ENCODE data around the gene ACTMAP.
"Not testable (repeated sequence)": the region's sequence is repeated elsewhere in the genome, so short reads cannot be mapped to it uniquely, and the experiment has no call there.

Gene ACTMAP

DNA sequence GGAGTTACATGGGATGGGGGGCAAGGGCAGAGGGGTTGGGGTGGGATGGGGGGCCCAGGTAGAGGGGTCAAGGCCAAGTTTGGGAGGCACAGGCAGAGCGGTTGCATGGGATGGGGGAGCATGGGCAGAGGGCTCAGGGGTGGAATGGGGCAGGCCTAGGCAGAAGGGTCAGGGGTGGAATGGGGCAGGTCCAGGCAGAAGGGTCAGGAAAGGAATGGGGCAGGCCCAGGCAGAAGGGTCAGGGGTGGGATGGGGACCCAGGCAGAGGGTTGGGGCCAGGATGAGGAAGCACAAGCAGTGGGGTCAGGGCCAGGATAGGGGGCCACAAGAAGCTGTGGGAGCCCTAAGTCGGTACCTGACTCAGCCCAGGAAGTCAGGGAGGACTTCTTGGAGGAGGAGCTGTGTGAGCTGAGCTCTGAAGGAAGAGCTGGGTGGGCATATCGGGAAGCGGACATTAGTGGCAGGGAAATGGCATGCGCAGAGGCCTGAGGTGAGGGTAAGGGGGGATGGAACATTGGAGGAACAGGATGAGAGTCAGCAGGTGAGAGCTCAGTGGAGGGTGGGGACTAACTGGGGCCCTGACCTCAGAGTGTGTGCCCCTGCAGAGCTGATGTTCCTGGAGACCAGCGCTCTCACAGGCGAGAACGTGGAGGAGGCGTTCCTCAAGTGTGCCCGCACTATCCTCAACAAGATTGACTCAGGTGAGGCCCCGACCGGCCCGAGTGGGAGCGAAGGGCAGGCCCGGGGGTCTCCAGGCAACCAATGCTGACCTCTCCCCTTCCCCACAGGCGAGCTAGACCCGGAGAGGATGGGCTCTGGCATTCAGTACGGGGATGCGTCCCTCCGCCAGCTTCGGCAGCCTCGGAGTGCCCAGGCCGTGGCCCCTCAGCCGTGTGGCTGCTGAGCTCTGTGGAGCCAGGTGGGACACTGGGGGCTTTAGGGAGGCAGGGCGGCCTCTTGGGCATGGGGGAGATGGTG, 36.1 kb upstream of the ACTMAP start:
- Histone ChIP-seq H3K27me3 (replicated peaks; ENCODE audit: control insufficient read depth, insufficient read depth, low read length, poor library complexity, severe bottlenecking) (no peaks in the 10 kb centered on the region), H3K4me3 (ENCODE audit: insufficient read depth, low read depth, low read length, poor library complexity, severe bottlenecking) (no peak overlapping the region), H3K4me1 (ENCODE audit: control insufficient read depth, insufficient read depth, low read length, poor library complexity, severe bottlenecking) (no peaks in the 10 kb centered on the region), H3K9me3 (ENCODE audit: control insufficient read depth, low read length) (no peaks in the 10 kb centered on the region), H3K36me3 (ENCODE audit: control insufficient read depth, insufficient read depth, low read length) (peaks cover 11% of the 10 kb centered on the region), H3K27ac (ENCODE audit: insufficient read depth, low read length, poor library complexity, severe bottlenecking) (no peak overlapping the region)
- no peak for DNase-seq

DNA sequence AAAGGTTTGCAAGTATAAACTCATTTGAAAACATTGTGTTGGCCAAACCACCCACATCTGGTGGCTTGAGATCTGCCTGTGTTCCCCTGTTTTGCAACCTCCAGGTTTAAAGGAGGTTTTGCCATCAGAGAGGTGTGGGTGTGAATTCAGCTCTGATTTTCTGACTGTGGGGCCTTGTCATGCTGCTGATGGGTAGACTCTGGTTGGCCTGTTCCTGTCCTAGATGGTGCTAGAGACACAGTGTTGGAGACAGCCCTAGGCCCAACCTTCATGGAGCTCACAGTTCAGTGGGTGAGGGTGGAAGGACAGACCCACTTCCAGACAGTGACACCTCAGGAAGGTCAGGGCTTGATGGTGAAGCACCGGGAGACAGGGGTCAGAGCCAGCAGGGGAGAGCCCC, 35.2 kb upstream of the ACTMAP start:
- H3K27ac ChIP-seq (ENCODE audit: insufficient read depth, low read length, poor library complexity, severe bottlenecking), result no peak overlapping the region
- H3K4me1 ChIP-seq (ENCODE audit: control insufficient read depth, insufficient read depth, low read length, poor library complexity, severe bottlenecking), result no peaks in the 10 kb centered on the region
- no peaks in the 10 kb centered on the region for H3K9me3 ChIP-seq (ENCODE audit: control insufficient read depth, low read length)
- H3K27me3 ChIP-seq (replicated peaks; ENCODE audit: control insufficient read depth, insufficient read depth, low read length, poor library complexity, severe bottlenecking), result no peaks in the 10 kb centered on the region
- H3K36me3 ChIP-seq (ENCODE audit: control insufficient read depth, insufficient read depth, low read length), result peaks cover 11% of the 10 kb centered on the region
- H3K4me3 ChIP-seq (ENCODE audit: insufficient read depth, low read depth, low read length, poor library complexity, severe bottlenecking), result no peak overlapping the region
- DNase-seq, result no peak

GRCh38 chr19:40784146-40784545, 33.9 kb upstream of the ACTMAP start:
- not testable (repeated sequence) for H3K36me3 ChIP-seq (ENCODE audit: control insufficient read depth, insufficient read depth, low read length); H3K4me3 ChIP-seq (ENCODE audit: insufficient read depth, low read depth, low read length, poor library complexity, severe bottlenecking); DNase-seq; H3K9me3 ChIP-seq (ENCODE audit: control insufficient read depth, low read length); H3K27ac ChIP-seq (ENCODE audit: insufficient read depth, low read length, poor library complexity, severe bottlenecking); H3K4me1 ChIP-seq (ENCODE audit: control insufficient read depth, insufficient read depth, low read length, poor library complexity, severe bottlenecking); H3K27me3 ChIP-seq (replicated peaks; ENCODE audit: control insufficient read depth, insufficient read depth, low read length, poor library complexity, severe bottlenecking)

- no peak overlapping the region for H3K4me3 ChIP-seq (ENCODE audit: insufficient read depth, low read depth, low read length, poor library complexity, severe bottlenecking)
- no peaks in the 10 kb centered on the region for H3K27me3 ChIP-seq (replicated peaks; ENCODE audit: control insufficient read depth, insufficient read depth, low read length, poor library complexity, severe bottlenecking)
- DNase-seq, result no peak
- H3K36me3 ChIP-seq (ENCODE audit: control insufficient read depth, insufficient read depth, low read length), result peaks cover 5% of the 10 kb centered on the region
- no peak overlapping the region for H3K27ac ChIP-seq (ENCODE audit: insufficient read depth, low read length, poor library complexity, severe bottlenecking)
- H3K4me1 ChIP-seq (ENCODE audit: control insufficient read depth, insufficient read depth, low read length, poor library complexity, severe bottlenecking), result peaks cover 5% of the 10 kb centered on the region
- H3K9me3 ChIP-seq (ENCODE audit: control insufficient read depth, low read length), result no peaks in the 10 kb centered on the region
These were observed 33.4 kb upstream of the ACTMAP start for GRCh38 chr19:40783711-40784110.

GRCh38 chr19:40781140-40781539, 30.9 kb upstream of the ACTMAP start:
- peaks cover 12% of the 10 kb centered on the region for H3K4me1 ChIP-seq (ENCODE audit: control insufficient read depth, insufficient read depth, low read length, poor library complexity, severe bottlenecking)
- H3K4me3 ChIP-seq (ENCODE audit: insufficient read depth, low read depth, low read length, poor library complexity, severe bottlenecking), result no peak overlapping the region
- no peaks in the 10 kb centered on the region for H3K27me3 ChIP-seq (replicated peaks; ENCODE audit: control insufficient read depth, insufficient read depth, low read length, poor library complexity, severe bottlenecking)
- no peaks in the 10 kb centered on the region for H3K9me3 ChIP-seq (ENCODE audit: control insufficient read depth, low read length)
- DNase-seq, result no peak
- no peak overlapping the region for H3K27ac ChIP-seq (ENCODE audit: insufficient read depth, low read length, poor library complexity, severe bottlenecking)
- H3K36me3 ChIP-seq (ENCODE audit: control insufficient read depth, insufficient read depth, low read length), result no peaks in the 10 kb centered on the region

DNA sequence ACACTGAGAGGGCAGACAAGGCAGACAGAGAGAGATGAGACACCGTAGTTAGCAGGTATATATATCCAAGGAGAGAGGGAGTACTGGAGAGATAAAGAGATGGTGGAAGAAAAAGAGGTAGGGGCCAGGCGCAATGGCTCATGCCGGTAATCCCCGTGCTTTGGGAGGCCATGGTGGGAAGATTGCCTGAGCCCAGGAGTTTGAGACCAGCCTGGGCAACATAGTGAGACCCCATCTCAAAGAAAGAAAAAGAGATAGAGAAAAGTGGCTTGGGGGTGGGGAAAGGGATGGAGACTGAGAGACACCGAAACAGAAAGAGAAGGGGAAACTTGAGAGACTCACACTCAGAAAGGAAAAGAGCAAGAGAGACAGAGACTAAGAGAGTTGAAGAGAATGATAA, 30.3 kb upstream of the ACTMAP start:
- no peak for DNase-seq
- no peaks in the 10 kb centered on the region for H3K36me3 ChIP-seq (ENCODE audit: control insufficient read depth, insufficient read depth, low read length)
- no peak overlapping the region for H3K4me3 ChIP-seq (ENCODE audit: insufficient read depth, low read depth, low read length, poor library complexity, severe bottlenecking)
- no peak overlapping the region for H3K27ac ChIP-seq (ENCODE audit: insufficient read depth, low read length, poor library complexity, severe bottlenecking)
- no peaks in the 10 kb centered on the region for H3K27me3 ChIP-seq (replicated peaks; ENCODE audit: control insufficient read depth, insufficient read depth, low read length, poor library complexity, severe bottlenecking)
- H3K9me3 ChIP-seq (ENCODE audit: control insufficient read depth, low read length), result no peaks in the 10 kb centered on the region
- H3K4me1 ChIP-seq (ENCODE audit: control insufficient read depth, insufficient read depth, low read length, poor library complexity, severe bottlenecking), result peaks cover 12% of the 10 kb centered on the region

GRCh38 chr19:40778706-40779284, 28.5 kb upstream of the ACTMAP start:
- Histone ChIP-seq H3K36me3 (ENCODE audit: control insufficient read depth, insufficient read depth, low read length) (no peaks in the 10 kb centered on the region), H3K4me3 (ENCODE audit: insufficient read depth, low read depth, low read length, poor library complexity, severe bottlenecking) (peak overlapping the region; percentile 62), H3K27me3 (replicated peaks; ENCODE audit: control insufficient read depth, insufficient read depth, low read length, poor library complexity, severe bottlenecking) (no peaks in the 10 kb centered on the region), H3K27ac (ENCODE audit: insufficient read depth, low read length, poor library complexity, severe bottlenecking) (peak overlapping the region; percentile 88), H3K9me3 (ENCODE audit: control insufficient read depth, low read length) (no peaks in the 10 kb centered on the region), H3K4me1 (ENCODE audit: control insufficient read depth, insufficient read depth, low read length, poor library complexity, severe bottlenecking) (peaks cover 12% of the 10 kb centered on the region)
- DNase-seq, result no peak

DNA sequence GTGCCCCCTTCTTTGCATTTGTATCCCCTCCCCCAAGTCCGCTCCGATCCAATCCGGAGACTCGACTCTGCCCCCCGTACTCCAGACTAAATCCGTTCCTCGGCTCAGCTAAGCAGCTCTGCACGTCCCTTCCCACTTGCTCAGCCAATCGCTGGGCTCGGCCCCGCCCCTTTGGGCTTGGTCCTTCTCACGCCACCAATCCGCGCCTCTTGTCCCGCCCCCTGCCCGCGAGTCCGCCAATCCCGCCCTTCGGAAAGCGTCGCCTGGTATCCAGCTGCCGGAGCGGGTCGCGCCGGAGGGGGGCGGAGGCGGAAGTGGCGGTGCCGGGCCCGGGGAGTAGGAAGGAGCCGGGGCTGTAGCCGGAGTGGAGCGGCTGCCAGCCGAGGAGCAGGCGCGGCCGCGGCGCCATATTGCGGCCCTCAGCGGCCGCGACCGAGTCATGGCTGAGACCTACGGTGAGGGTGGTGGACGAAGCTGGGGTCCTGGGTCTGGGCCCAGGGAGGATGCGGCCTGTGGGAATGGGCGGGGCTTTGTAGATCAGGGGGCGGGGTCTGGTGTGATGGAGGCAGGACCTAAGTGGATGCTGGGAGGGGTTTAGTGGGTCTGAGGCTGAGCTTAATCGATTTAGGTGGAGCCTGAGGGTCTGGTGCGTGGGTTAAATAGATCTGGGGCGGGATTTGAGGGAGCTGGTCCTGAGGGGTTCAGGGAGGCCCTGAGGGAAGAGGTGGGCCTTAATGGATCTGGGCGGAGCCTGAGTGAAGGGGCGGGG, 27.8 kb upstream of the ACTMAP start, which contains the start of gene RAB4B:
Gene RAB4B, plus strand, starts transcription at position 311 of the 769 bp plus-strand sequence. Its CDS starts 129 bp downstream, at position 440.
- H3K27ac ChIP-seq (ENCODE audit: insufficient read depth, low read length, poor library complexity, severe bottlenecking), result peak within 1 kb of the TSS; percentile 88
- DNase-seq, result peak; percentile 99 to 100 (median 100)
- peaks cover 12% of the 10 kb centered on the region for H3K4me1 ChIP-seq (ENCODE audit: control insufficient read depth, insufficient read depth, low read length, poor library complexity, severe bottlenecking)
- H3K4me3 ChIP-seq (ENCODE audit: insufficient read depth, low read depth, low read length, poor library complexity, severe bottlenecking), result peak within 1 kb of the TSS; percentile 62
- no peaks in the 10 kb centered on the region for H3K36me3 ChIP-seq (ENCODE audit: control insufficient read depth, insufficient read depth, low read length)
- H3K9me3 ChIP-seq (ENCODE audit: control insufficient read depth, low read length), result no peaks in the 10 kb centered on the region
- H3K27me3 ChIP-seq (replicated peaks; ENCODE audit: control insufficient read depth, insufficient read depth, low read length, poor library complexity, severe bottlenecking), result no peaks in the 10 kb centered on the region

GRCh38 chr19:40777645-40777936, 27.3 kb upstream of the ACTMAP start:
- Histone ChIP-seq H3K4me3 (ENCODE audit: insufficient read depth, low read depth, low read length, poor library complexity, severe bottlenecking) (peak overlapping the region; percentile 62), H3K36me3 (ENCODE audit: control insufficient read depth, insufficient read depth, low read length) (no peaks in the 10 kb centered on the region), H3K27ac (ENCODE audit: insufficient read depth, low read length, poor library complexity, severe bottlenecking) (peak overlapping the region; percentile 88), H3K4me1 (ENCODE audit: control insufficient read depth, insufficient read depth, low read length, poor library complexity, severe bottlenecking) (peaks cover 12% of the 10 kb centered on the region), H3K9me3 (ENCODE audit: control insufficient read depth, low read length) (no peaks in the 10 kb centered on the region), H3K27me3 (replicated peaks; ENCODE audit: control insufficient read depth, insufficient read depth, low read length, poor library complexity, severe bottlenecking) (no peaks in the 10 kb centered on the region)
- DNase-seq, result no peak
